ENCODE data around the gene ATF7.
"Not testable (repeated sequence)": the region's sequence is repeated elsewhere in the genome, so short reads cannot be mapped to it uniquely, and the experiment has no call there.

Gene ATF7

DNA sequence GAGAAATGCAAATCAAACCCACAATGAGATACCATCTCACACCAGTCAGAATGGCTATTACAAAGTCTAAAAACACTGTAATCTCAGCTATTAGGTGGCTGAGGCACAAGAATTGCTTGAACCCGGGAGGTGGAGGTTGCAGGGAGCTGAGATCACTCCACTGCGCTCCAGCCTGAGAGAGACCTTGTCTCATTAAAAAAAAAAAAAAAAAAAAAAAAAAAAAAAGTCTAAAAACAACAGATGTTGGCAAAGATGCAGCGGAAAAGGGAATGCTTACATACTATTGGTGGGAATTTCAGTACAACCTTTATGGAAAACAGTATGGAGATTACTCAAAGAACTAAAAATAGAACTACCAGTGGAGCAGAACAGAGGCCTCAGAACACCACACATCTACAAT lies 19.0 kb upstream of the ATF7 start:
- H3K27ac Mint-ChIP-seq: no peak overlapping the region
- no peak overlapping the region for H3K4me3 Mint-ChIP-seq
- H3K9me3 Mint-ChIP-seq: no peaks in the 10 kb centered on the region
- no peaks in the 10 kb centered on the region for H3K27me3 Mint-ChIP-seq
- H3K4me1 Mint-ChIP-seq (ENCODE audit: low read depth): no peaks in the 10 kb centered on the region
- DNase-seq: no peak
- no peaks in the 10 kb centered on the region for H3K36me3 Mint-ChIP-seq (ENCODE audit: low read depth)

DNA sequence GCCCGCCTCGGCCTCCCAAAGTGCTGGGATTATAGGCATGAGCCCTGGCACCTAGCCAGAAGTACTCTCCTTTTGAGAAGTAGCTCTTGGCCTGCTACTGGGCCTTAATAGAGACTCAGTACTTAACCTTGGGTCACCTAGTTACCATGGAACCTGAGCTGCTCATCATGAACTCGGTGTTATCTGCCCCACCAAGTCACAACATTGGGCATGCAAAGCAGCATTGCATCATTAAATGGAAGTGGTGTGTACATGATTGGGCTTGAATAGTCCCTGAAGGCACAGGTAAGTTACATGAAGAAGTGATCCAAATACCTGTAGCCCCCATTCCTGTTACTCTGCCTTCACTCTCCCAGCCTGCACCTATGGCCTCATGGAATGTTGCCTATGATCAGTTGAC lies 18.0 kb upstream of the ATF7 start:
- Mint-ChIP-seq H3K9me3 (no peaks in the 10 kb centered on the region), H3K36me3 (ENCODE audit: low read depth) (no peaks in the 10 kb centered on the region), H3K4me3 (no peak overlapping the region), H3K4me1 (ENCODE audit: low read depth) (no peaks in the 10 kb centered on the region), H3K27me3 (no peaks in the 10 kb centered on the region), H3K27ac (no peak overlapping the region)
- no peak for DNase-seq

DNA sequence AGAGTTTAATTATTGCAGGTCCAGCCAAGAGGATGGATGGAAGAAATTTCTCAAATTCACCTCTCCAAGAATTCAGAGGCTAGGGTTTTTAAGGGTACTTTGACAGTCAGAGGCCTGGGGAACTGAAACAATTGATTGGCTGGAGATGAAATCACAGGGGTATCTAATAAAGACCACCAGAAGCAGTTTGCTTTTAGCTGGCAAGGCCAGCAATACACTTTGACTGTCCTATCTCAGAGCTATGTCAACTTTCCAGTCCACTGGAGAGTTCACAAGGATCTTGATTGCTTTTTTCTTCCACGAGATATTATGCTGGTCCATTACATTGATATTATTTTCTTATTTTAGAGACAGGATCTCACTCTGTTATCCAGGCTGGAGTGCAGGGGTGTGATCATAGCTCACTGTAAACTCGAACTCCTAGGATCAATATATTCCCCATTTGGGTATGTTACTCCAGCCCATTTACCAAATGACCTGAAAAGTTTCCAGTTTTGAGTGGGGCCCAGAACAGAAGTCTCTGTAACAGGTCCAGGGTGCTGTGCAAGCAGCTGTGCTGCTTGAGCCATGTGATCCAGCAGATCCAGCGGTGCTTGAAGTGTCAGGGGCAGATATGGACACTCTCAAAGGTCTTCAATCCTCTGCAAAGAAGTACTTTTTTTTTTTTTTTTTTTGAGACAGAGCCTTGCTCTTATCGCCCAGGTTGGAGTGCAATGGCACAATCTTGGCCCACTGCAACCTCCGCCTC lies 17.2 kb upstream of the ATF7 start:
- Mint-ChIP-seq H3K27me3 (no peaks in the 10 kb centered on the region), H3K27ac (no peak overlapping the region), H3K9me3 (no peaks in the 10 kb centered on the region), H3K36me3 (ENCODE audit: low read depth) (no peaks in the 10 kb centered on the region), H3K4me1 (ENCODE audit: low read depth) (no peaks in the 10 kb centered on the region), H3K4me3 (no peak overlapping the region)
- no peak for DNase-seq

DNA sequence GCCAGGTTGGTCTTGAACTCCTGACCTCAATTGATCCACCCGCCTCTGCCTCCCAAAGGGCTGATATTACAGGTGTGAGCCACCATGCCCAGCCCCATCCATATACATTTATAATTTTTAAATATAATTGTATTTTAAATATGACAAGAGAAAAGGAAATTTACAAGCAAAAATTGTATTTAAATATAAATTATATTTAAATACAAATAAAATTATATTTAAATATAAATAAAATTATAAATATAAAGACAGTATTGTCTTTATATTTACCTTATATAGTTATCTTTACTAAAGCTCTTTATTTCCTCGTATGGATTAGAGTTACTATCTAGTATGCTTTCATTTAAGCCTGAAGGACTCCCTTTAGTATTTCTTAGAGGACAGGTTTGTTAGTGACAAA lies 11.9 kb upstream of the ATF7 start:
- no peak for DNase-seq
- Mint-ChIP-seq H3K4me1 (ENCODE audit: low read depth) (no peaks in the 10 kb centered on the region), H3K27me3 (no peaks in the 10 kb centered on the region), H3K4me3 (no peak overlapping the region), H3K9me3 (no peaks in the 10 kb centered on the region), H3K36me3 (ENCODE audit: low read depth) (no peaks in the 10 kb centered on the region), H3K27ac (no peak overlapping the region)

- Mint-ChIP-seq H3K4me3 (no peak overlapping the region), H3K27ac (no peak overlapping the region)
These were observed 10.5 kb upstream of the ATF7 start for GRCh38 chr12:53636641-53637040.

DNA sequence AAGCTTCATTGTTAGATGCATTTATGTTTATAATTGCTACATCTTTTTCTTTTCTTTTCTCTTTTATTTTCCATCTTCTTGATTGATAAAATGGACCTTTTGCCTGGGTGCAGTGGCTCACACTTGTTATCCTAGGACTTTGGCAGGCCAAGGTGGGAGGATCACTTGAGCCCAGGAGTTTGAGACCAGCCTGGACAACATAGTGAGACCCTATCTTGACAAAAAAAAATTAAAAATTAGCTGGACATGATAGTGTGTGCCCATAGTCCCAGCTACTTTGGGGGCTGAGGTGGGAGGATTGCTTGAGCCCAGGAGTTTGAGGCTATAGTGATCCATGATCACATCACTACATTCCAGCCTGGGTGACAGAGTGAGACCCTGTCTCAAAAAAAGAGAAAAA lies 9.5 kb upstream of the ATF7 start:
- not testable (repeated sequence) for H3K27me3 Mint-ChIP-seq; H3K36me3 Mint-ChIP-seq (ENCODE audit: low read depth); DNase-seq; H3K9me3 Mint-ChIP-seq; H3K4me3 Mint-ChIP-seq; H3K27ac Mint-ChIP-seq; H3K4me1 Mint-ChIP-seq (ENCODE audit: low read depth)

More at GRCh38 chr12:53636641-53637040, 10.5 kb upstream of the ATF7 start:
- Mint-ChIP-seq H3K27me3 (no peaks in the 10 kb centered on the region), H3K9me3 (no peaks in the 10 kb centered on the region), H3K36me3 (ENCODE audit: low read depth) (no peaks in the 10 kb centered on the region), H3K4me1 (ENCODE audit: low read depth) (no peaks in the 10 kb centered on the region)
- no peak for DNase-seq

DNA sequence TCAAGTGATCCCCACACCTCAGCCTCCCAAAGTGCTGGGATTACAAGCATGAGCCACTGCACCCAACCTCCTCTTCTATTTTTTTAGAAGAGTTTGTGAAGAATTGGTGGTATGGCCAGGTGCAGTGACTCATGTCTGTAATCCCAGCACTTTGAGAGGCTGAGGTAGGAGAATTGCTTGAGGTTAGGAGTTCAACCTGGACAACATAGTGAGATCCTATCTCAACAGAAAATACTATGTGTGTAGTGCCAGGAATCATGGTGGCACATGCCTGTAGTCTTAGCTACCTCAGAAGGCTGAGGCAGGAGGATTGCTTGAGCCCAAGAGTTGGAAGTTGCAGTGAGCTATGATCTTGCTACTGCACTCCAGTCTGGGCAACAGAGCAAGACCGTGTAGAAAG lies 5.5 kb upstream of the ATF7 start:
- no peak for DNase-seq
- Mint-ChIP-seq H3K27me3 (no peaks in the 10 kb centered on the region), H3K27ac (no peak overlapping the region), H3K4me3 (no peak overlapping the region), H3K36me3 (ENCODE audit: low read depth) (no peaks in the 10 kb centered on the region), H3K9me3 (no peaks in the 10 kb centered on the region), H3K4me1 (ENCODE audit: low read depth) (peaks cover 7% of the 10 kb centered on the region)

- Mint-ChIP-seq H3K9me3 (no peaks in the 10 kb centered on the region), H3K4me1 (ENCODE audit: low read depth) (peaks cover 40% of the 10 kb centered on the region), H3K36me3 (ENCODE audit: low read depth) (peaks cover 25% of the 10 kb centered on the region), H3K27me3 (no peaks in the 10 kb centered on the region), H3K4me3 (no peak overlapping the region), H3K27ac (no peak overlapping the region)
- no peak for DNase-seq
These were observed 1.7 kb upstream of the ATF7 start for GRCh38 chr12:53627919-53628318.

DNA sequence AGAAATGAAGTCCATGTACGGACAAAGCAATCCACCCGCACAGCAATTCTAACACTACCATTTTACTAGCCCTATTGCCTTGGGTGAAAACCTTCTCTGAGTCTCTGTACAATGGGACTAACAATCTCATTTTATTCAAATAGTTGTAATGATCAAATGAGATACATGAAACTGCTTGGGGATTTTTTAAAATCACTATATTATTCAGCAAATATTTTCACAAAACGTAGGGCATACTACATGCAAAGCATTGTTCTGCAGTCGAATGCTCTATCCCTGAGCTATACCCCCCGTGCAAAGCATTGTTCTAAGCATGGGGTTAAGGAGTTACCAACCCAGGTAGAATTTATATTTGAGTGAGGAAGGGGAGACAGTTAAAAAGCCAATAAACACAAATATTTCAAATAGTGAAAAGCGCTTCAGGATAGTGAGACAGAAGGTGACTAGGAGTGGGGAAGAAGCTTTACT lies 554 bp upstream of the ATF7 start:
- peaks cover 45% of the 10 kb centered on the region for H3K4me1 Mint-ChIP-seq (ENCODE audit: low read depth)
- peaks cover 30% of the 10 kb centered on the region for H3K36me3 Mint-ChIP-seq (ENCODE audit: low read depth)
- H3K4me3 Mint-ChIP-seq: peak overlapping the region; percentile 97
- no peak for DNase-seq
- no peaks in the 10 kb centered on the region for H3K27me3 Mint-ChIP-seq
- peak overlapping the region; percentile 99 for H3K27ac Mint-ChIP-seq
- H3K9me3 Mint-ChIP-seq: no peaks in the 10 kb centered on the region

DNA sequence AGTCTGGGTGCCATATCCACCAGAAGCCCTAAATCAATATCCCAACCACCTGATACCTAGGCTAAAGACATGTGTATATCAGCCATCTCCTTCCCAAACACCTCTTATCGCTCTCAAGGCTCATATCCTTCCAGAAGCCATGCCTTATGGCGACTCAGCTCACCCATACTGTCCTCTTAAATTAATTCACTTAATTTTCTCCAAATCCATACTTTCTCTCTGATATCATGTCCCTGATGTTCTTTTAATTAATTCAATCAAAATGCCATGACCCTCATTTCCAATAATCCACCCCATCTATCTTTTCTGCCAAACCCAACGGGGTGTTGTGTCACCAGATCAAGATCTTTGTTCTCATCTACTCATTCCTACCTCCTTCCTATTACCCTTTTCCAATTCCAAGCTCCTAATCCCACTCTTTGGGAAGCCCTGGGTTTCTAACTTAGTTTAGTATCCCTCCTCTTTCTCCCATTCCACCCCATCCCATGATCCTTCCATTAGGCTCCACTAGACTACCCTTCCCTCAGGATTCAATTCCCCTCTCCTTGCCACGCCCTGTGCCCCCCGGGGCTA lies 723 bp downstream of the ATF7 start:
- H3K4me1 Mint-ChIP-seq (ENCODE audit: low read depth): peaks cover 52% of the 10 kb centered on the region
- peak overlapping the region; percentile 99 for H3K27ac Mint-ChIP-seq
- no peaks in the 10 kb centered on the region for H3K27me3 Mint-ChIP-seq
- H3K36me3 Mint-ChIP-seq (ENCODE audit: low read depth): peaks cover 39% of the 10 kb centered on the region
- DNase-seq: no peak
- no peaks in the 10 kb centered on the region for H3K9me3 Mint-ChIP-seq
- H3K4me3 Mint-ChIP-seq: peak overlapping the region; percentile 97

DNA sequence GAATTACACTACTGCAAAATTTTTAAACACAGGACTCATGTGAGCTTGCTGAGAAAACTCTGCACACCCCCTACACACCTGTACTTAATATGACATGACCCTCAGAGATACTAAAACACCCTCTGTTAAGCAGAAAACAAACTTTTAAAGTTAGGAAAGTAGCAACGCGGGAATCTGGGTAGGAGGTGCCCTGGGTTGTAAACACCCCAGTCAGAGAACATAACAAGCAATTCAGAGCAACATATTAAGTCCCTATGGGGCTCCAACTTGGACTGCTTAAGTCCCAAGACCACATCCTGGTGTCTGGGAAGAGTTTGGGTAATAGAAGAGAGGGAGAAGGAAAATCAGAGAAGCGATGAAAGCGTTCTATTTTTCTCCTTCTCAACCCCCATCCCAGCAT lies 1.2 kb downstream of the ATF7 start:
- H3K9me3 Mint-ChIP-seq: no peaks in the 10 kb centered on the region
- peak overlapping the region; percentile 97 for H3K4me3 Mint-ChIP-seq
- H3K27ac Mint-ChIP-seq: peak overlapping the region; percentile 99
- peaks cover 52% of the 10 kb centered on the region for H3K4me1 Mint-ChIP-seq (ENCODE audit: low read depth)
- H3K27me3 Mint-ChIP-seq: no peaks in the 10 kb centered on the region
- DNase-seq: no peak
- peaks cover 39% of the 10 kb centered on the region for H3K36me3 Mint-ChIP-seq (ENCODE audit: low read depth)

DNA sequence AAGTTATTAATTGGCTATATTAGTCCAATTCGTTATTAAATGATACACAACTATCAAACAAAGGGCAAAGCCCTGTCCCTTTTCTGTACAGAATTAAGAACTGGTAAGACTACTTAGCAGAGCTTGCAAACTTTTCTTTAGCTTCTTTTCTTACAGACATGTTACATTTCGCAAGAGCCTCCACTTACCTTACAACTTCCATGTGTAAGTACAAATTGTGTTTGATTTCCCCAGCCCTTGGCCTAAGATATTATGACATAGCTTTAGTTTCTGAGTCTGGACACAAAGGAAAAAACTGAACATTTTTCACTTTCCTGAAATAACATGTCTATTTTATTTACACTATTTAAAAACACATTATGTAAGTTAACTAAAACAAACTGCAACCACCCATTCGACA lies 1.7 kb downstream of the ATF7 start:
- Mint-ChIP-seq H3K27ac (peak overlapping the region; percentile 99), H3K9me3 (no peaks in the 10 kb centered on the region), H3K27me3 (no peaks in the 10 kb centered on the region), H3K4me1 (ENCODE audit: low read depth) (peaks cover 56% of the 10 kb centered on the region), H3K4me3 (peak overlapping the region; percentile 97), H3K36me3 (ENCODE audit: low read depth) (peaks cover 39% of the 10 kb centered on the region)
- no peak for DNase-seq

GRCh38 chr12:53623548-53624385 lies 2.4 kb downstream of the ATF7 start:
- DNase-seq: no peak
- Mint-ChIP-seq H3K27me3 (no peaks in the 10 kb centered on the region), H3K27ac (peak overlapping the region; percentile 37), H3K9me3 (no peaks in the 10 kb centered on the region), H3K4me3 (peak overlapping the region; percentile 97), H3K4me1 (ENCODE audit: low read depth) (peaks cover 60% of the 10 kb centered on the region), H3K36me3 (ENCODE audit: low read depth) (peaks cover 39% of the 10 kb centered on the region)

DNA sequence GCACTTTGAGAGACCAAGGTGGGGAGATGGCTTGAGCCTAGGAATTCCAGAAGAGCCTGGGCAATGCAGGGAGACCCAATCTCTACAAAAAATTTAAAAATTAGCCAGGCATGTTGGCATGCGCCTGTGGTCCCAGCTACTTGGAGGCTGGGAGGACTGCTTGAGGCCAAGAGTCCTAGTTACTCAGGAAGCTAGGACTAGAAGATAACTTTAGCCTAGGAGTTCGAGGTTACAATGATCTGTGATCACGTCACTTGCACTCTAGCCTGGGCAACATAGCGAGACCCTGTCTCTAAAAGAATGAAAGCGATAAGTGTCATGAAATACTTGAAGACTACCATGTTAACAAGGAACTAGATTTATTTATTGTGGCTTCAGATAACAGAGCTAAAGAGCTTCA lies 3.5 kb downstream of the ATF7 start:
- Mint-ChIP-seq H3K4me1 (ENCODE audit: low read depth) (peaks cover 71% of the 10 kb centered on the region), H3K4me3 (peak overlapping the region; percentile 97), H3K36me3 (ENCODE audit: low read depth) (peaks cover 47% of the 10 kb centered on the region), H3K27ac (peak overlapping the region; percentile 47), H3K9me3 (no peaks in the 10 kb centered on the region), H3K27me3 (no peaks in the 10 kb centered on the region)
- no peak for DNase-seq

DNA sequence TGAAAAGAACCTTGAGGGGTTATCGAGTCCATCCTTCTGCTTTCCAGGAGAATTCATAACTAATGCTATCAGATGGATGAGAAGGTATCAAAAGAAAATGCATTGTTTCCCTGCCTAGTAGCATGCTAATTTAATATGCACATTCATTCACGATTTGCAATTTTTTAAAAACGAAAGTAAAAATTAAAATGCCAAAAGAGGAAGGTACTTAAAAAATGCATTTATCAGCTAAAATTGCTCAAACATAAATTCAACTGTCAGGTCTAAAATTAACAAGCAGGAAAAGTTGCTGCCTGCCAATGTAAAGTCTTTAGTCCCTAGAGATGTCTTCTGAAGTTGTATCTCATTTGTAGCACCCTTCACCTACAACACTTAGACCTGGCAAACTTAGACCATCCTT lies 7.9 kb downstream of the ATF7 start:
- Mint-ChIP-seq H3K27ac (peak overlapping the region; percentile 45), H3K9me3 (no peaks in the 10 kb centered on the region), H3K4me3 (peak overlapping the region; percentile 63), H3K27me3 (no peaks in the 10 kb centered on the region), H3K36me3 (ENCODE audit: low read depth) (peaks cover 51% of the 10 kb centered on the region), H3K4me1 (ENCODE audit: low read depth) (peaks cover 45% of the 10 kb centered on the region)
- no peak for DNase-seq

All from activated T-cell treated with anti-CD3 and anti-CD28 coated beads, Interleukin-2, amount 50 U/mL, for 24 hours (primary cell).